B cell (primary cell): ENCODE data around the gene NSG1. TPM values are rescaled to one million over a fixed set of nuclear protein-coding genes. Genes with fewer than 3 reads are reported as not detected.

Source experiments
- ATAC-seq: fragments of 200-7000 bp; cut with Tn5 transposase; one replicate; pipeline ENCODE4 v1.10.0; 2021; ENCODE audit warnings: low read depth, mild to moderate bottlenecking, moderate number of reproducible peaks, moderate library complexity
- CTCF ChIA-PET: fragments of 350-600 bp; sonication (Branson Sonifier 250); formaldehyde crosslinking; loops from one replicate; lab custom pipeline; 2021; ENCODE audit warnings: antibody characterized with exemption, inconsistent platforms; lab: Charles Lee
- POLR2A ChIA-PET: fragments of 350-600 bp; sonication (Branson Sonifier 250); formaldehyde crosslinking; loops from one replicate; lab custom pipeline; 2021; ENCODE audit warnings: antibody characterized with exemption; lab: Charles Lee
- DNase-seq: peaks from one replicate; pipeline ENCODE4 v3.0.0; 2013
- H2AFZ ChIP-seq: 2 replicates; pipeline ENCODE4 v1.6.1; 2012; ENCODE audit warnings: mild to moderate bottlenecking, low read depth, low read length; ENCODE audit not compliant: insufficient read depth, poor library complexity, severe bottlenecking
- H3K27ac ChIP-seq, 2 donors: 1 replicate in 1 of 2; 2 replicates in 1 of 2; pipeline ENCODE4 v1.5.1; 2012 to 2013; ENCODE audit warnings: low read length in 2 of 2, mild to moderate bottlenecking in 2 of 2, moderate library complexity in 1 of 2
- H3K27me3 ChIP-seq, 4 experiments: fragments of 200-600 bp in 1 of 4; sonication (generic) in 1 of 4; replicated peaks in 1 of 4; 1 replicate in 2 of 4; 2 replicates in 2 of 4; pipeline versions ENCODE4 v1.6.1 to v1.7.0; 2013 to 2016; ENCODE audit warnings: low read length in 3 of 4, mild to moderate bottlenecking in 2 of 4, mixed read lengths in 1 of 4, moderate library complexity in 1 of 4; ENCODE audit not compliant: insufficient read depth in 4 of 4, control insufficient read depth in 3 of 4; ENCODE audit errors: control extremely low read depth in 1 of 4
- H3K36me3 ChIP-seq, 2 experiments: replicated peaks in 1 of 2; 1 replicate in 1 of 2; 2 replicates in 1 of 2; pipeline versions ENCODE4 v1.6.1 to v1.7.1; 2013; ENCODE audit warnings: low read length in 1 of 2; ENCODE audit not compliant: insufficient read depth in 2 of 2, control insufficient read depth in 1 of 2; ENCODE audit errors: control extremely low read depth in 1 of 2, extremely low read depth in 1 of 2
- H3K4me1 ChIP-seq, 2 donors: fragments of 200-600 bp in 1 of 2; sonication (generic) in 1 of 2; 1 replicate in 1 of 2; 2 replicates in 1 of 2; pipeline versions ENCODE4 v1.5.1 to v1.6.1; 2013 to 2017; ENCODE audit warnings: low read length in 2 of 2; ENCODE audit not compliant: control insufficient read depth in 2 of 2, insufficient read depth in 2 of 2
- H3K4me2 ChIP-seq: replicated peaks from 2 replicates; pipeline ENCODE3; 2012; ENCODE audit warnings: mild to moderate bottlenecking, low read depth, low read length; ENCODE audit not compliant: poor library complexity, severe bottlenecking
- H3K4me3 ChIP-seq, 5 experiments: fragments of 200-600 bp in 1 of 5; sonication (generic) in 1 of 5; 1 replicate in 3 of 5; 2 replicates in 2 of 5; pipeline versions ENCODE4 v1.5.1 to v1.7.0; 2011 to 2016; ENCODE audit warnings: low read length in 4 of 5, mild to moderate bottlenecking in 4 of 5, low read depth in 2 of 5, control low read depth in 1 of 5, moderate library complexity in 1 of 5; ENCODE audit not compliant: insufficient read depth in 1 of 5; ENCODE audit errors: control extremely low read depth in 1 of 5, extremely low read depth in 1 of 5
- H3K79me2 ChIP-seq: fragments of 200-600 bp; sonication (generic); one replicate; pipeline ENCODE4 v1.6.0; 2016; ENCODE audit warnings: low read length; ENCODE audit not compliant: control insufficient read depth, insufficient read depth
- H3K9ac ChIP-seq: fragments of 200-600 bp; sonication (generic); 2 replicates; pipeline ENCODE4 v1.6.1; 2017; ENCODE audit warnings: mild to moderate bottlenecking, low read length, moderate library complexity
- H3K9me3 ChIP-seq, 3 donors: one replicate each; pipeline versions ENCODE4 v1.6.1 to v1.7.1; 2013; ENCODE audit warnings: low read length in 2 of 3; ENCODE audit not compliant: control insufficient read depth in 2 of 3, insufficient read depth in 1 of 3; ENCODE audit errors: control extremely low read depth in 1 of 3
- H4K20me1 ChIP-seq: 2 replicates; pipeline ENCODE4 v1.6.0; 2012; ENCODE audit warnings: mild to moderate bottlenecking, low read length; ENCODE audit not compliant: insufficient read depth, control insufficient read depth, poor library complexity, severe bottlenecking
- H3K27ac Mint-ChIP-seq: one replicate; pipeline ENCODE4 v1.8.0; 2021; ENCODE audit warnings: mixed read lengths
- H3K27me3 Mint-ChIP-seq: one replicate; pipeline ENCODE4 v1.8.0; 2021; ENCODE audit warnings: mixed read lengths
- H3K4me1 Mint-ChIP-seq: one replicate; pipeline ENCODE4 v1.8.0; 2021; ENCODE audit warnings: mixed read lengths
- H3K4me3 Mint-ChIP-seq: one replicate; pipeline ENCODE4 v1.8.0; 2021; ENCODE audit warnings: mixed read lengths
- H3K9me3 Mint-ChIP-seq: one replicate; pipeline ENCODE4 v1.8.0; 2022; ENCODE audit warnings: mixed read lengths; ENCODE audit not compliant: insufficient read depth
- CTCF ChIP-seq: fragments of 200-600 bp; IDR thresholded peaks from one replicate; pipeline ENCODE4 v1.8.0; 2022; ENCODE audit warnings: antibody characterized with exemption, mild to moderate bottlenecking
- EZH2 ChIP-seq: IDR thresholded peaks from 2 replicates; pipeline ENCODE4 v1.6.1; 2012; ENCODE audit warnings: borderline replicate concordance, low read depth, mild to moderate bottlenecking, moderate library complexity, low read length; ENCODE audit not compliant: insufficient read depth, poor library complexity, severe bottlenecking
- WGBS: methylation state at CpG from one replicate; pipeline ENCODE4 v1.1.5; 2013; ENCODE audit warnings: missing lambda C conversion rate; ENCODE audit not compliant: insufficient coverage; 5-methylcytosine and 5-hydroxymethylcytosine counted together
- intact Hi-C: fragments of 100-400 bp; cut with micrococcal nuclease; formaldehyde crosslinking; loops from one replicate; pipeline ENCODE4 v1.10.0; 2022
- polyA plus RNA-seq: library from polyadenylated mRNA; depleted of rRNA; stranded (reverse); fragments of >200 nt; gene quantifications from 2 replicates; pipeline ENCODE4 v1.2.3, GENCODE V29; 2012
- total RNA-seq, 2 donors: library from RNA; stranded (reverse); fragments of 120-200 nt in 1 of 2; gene quantifications; 1 replicate in 1 of 2; 2 replicates in 1 of 2; pipeline versions ENCODE4 v1.2.3 to v1.2.4, GENCODE V29; 2013 to 2022

The NSG1 gene
- total and polyA plus RNA-seq, 2 donors (not counting 1 experiment from before 2014, with no cell fraction given) = not detected

- Histone ChIP-seq H3K9ac (no peak overlapping the region), H2AFZ (no peak overlapping the region), H3K36me3 (peaks cover 0 to 22% of the 10 kb centered on the region in 2 experiments), H3K27me3 (no peaks in the 10 kb centered on the region), H3K9me3 (peaks cover 0 to 19% (median 0%) of the 10 kb centered on the region in 3 donors), H3K27ac (no peak overlapping the region), H3K4me1 (no peaks in the 10 kb centered on the region), H3K4me3 (no peak overlapping the region), H4K20me1 (no peaks in the 10 kb centered on the region), H3K79me2 (no peaks in the 10 kb centered on the region), H3K4me2 (no peak overlapping the region)
- DNase-seq (no peak), ATAC-seq (no peak)
- Mint-ChIP-seq H3K27ac (no peak overlapping the region), H3K27me3 (no peaks in the 10 kb centered on the region), H3K9me3 (no peaks in the 10 kb centered on the region), H3K4me1 (no peaks in the 10 kb centered on the region), H3K4me3 (no peak overlapping the region)
- no peak for TF ChIP-seq CTCF
- TF ChIP-seq EZH2 = no peak
- intact Hi-C loops = no loop called here
- POLR2A ChIA-PET = no interaction called here
- 96% methylated on average over 18 of the region's 19 CpGs for WGBS
- CTCF ChIA-PET = no interaction called here
Measured at GRCh38 chr4:4415107-4415805, 28.4 kb downstream of the NSG1 start.
